Astrocyte (in vitro differentiated cells and primary cell): Measurements from ENCODE around the gene TENT5C.

Source experiments
- CTCF ChIP-seq: IDR thresholded peaks from 2 replicates; pipeline ENCODE4 v1.5.1; 2011; ENCODE audit warnings: low read depth, mild to moderate bottlenecking, inconsistent platforms, low read length, moderate library complexity; ENCODE audit not compliant: insufficient read depth
- EZH2 ChIP-seq: IDR thresholded peaks from 2 replicates; pipeline ENCODE4 v1.6.1; 2012; ENCODE audit warnings: mild to moderate bottlenecking, low read length, inconsistent platforms; ENCODE audit not compliant: insufficient read depth

GRCh38 chr1:117599286-117600221 is 6.3 kb upstream of the TENT5C start:
- TF ChIP-seq CTCF (no peak), EZH2 (no peak)
